Spinal cord (tissue), 10 donors: ENCODE results near the gene PACSIN2. TPM values are rescaled to one million over a fixed set of nuclear protein-coding genes. Genes with fewer than 3 reads are reported as not detected.

ENCODE experiments used
- DNase-seq, 6 donors: peaks; one replicate each; pipeline versions ENCODE4 v3.0.0 to v3.0.0-alpha.2; 2013 to 2015; ENCODE audit warnings: low spot score in 6 of 6, low read depth in 4 of 6
- H3K27ac ChIP-seq: one replicate; pipeline ENCODE4 v1.5.1; 2013; ENCODE audit warnings: low read depth, low read length, control low read depth
- H3K27me3 ChIP-seq: one replicate; pipeline ENCODE4 v1.6.1; 2013; ENCODE audit warnings: low read length; ENCODE audit not compliant: control insufficient read depth, insufficient read depth
- H3K36me3 ChIP-seq: one replicate; pipeline ENCODE4 v1.6.1; 2013; ENCODE audit warnings: low read length; ENCODE audit not compliant: control insufficient read depth, insufficient read depth
- H3K4me1 ChIP-seq: one replicate; pipeline ENCODE4 v1.6.1; 2013; ENCODE audit warnings: low read length; ENCODE audit not compliant: control insufficient read depth, insufficient read depth
- H3K4me3 ChIP-seq: one replicate; pipeline ENCODE4 v1.5.1; 2013; ENCODE audit warnings: low read depth, low read length, control low read depth
- H3K9me3 ChIP-seq: one replicate; pipeline ENCODE4 v1.6.1; 2013; ENCODE audit warnings: low read length; ENCODE audit not compliant: control insufficient read depth, insufficient read depth
- WGBS: methylation state at CpG from one replicate; pipeline ENCODE4 v1.1.5; 2013; ENCODE audit warnings: missing lambda C conversion rate; ENCODE audit not compliant: insufficient coverage; 5-methylcytosine and 5-hydroxymethylcytosine counted together
- polyA plus RNA-seq, 2 donors: library from polyadenylated mRNA; unstranded; fragments of 120-200 nt; gene quantifications; one replicate each; pipeline ENCODE4 v1.2.1, GENCODE V29; 2013; ENCODE audit not compliant: insufficient read length in 2 of 2
- total RNA-seq, 2 donors: library from RNA; depleted of rRNA in 1 of 2; stranded (reverse); fragments of 120-200 nt in 1 of 2; fragments of >200 nt in 1 of 2; gene quantifications; one replicate each; pipeline versions ENCODE4 v1.2.3 to v1.2.4, GENCODE V29; 2013 to 2014
- donor health status: healthy.

PACSIN2 gene
- total and polyA plus RNA-seq, 4 donors = 36.3 to 54.2 (median 45.9) TPM

DNA sequence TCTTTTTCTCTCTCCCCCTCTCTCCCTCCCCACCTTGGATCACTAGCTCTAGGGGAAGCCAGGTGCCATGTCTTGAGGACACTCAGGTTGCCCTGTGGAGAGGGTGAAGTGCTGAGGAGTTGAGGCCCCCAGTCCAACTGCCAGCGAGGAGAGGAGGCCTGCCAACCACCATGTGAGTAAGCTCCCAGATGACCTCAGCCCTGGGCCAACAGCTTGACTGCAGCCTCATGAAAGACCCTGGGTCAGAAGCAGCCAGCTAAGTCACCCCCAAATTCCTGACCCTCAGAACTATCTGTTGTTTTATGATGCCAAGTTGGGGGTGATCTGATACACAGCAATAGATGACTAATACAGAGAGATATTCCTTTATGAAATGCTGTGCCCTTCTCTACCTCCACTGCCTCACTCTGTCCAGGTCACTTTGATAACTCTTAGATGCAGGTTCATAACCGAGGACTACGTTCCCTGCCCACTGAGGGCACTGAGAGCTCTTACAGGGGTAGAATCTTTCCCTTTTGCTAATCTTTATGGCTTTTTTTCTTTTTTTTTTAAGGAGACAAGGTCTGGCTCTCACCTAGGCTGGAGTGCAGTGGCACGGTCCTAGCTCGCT is 165.9 kb downstream of the PACSIN2 start:
- WGBS = 96% methylated on average over 3 of the region's 5 CpGs
- no peaks in the 10 kb centered on the region for H3K9me3 ChIP-seq
- H3K27me3 ChIP-seq = no peaks in the 10 kb centered on the region
- H3K4me1 ChIP-seq = no peaks in the 10 kb centered on the region
- H3K36me3 ChIP-seq = peaks cover 25% of the 10 kb centered on the region
- no peak overlapping the region for H3K4me3 ChIP-seq
- H3K27ac ChIP-seq = no peak overlapping the region
- no peak for DNase-seq

- Histone ChIP-seq H3K27me3 (no peaks in the 10 kb centered on the region), H3K4me3 (no peak overlapping the region), H3K36me3 (peaks cover 39% of the 10 kb centered on the region), H3K4me1 (no peaks in the 10 kb centered on the region), H3K9me3 (no peaks in the 10 kb centered on the region), H3K27ac (no peak overlapping the region)
- WGBS = 92% methylated on average over 2 of the region's 3 CpGs
- DNase-seq = no peak
Observed at GRCh38 chr22:42847110-42847509, 167.8 kb downstream of the PACSIN2 start.

DNA sequence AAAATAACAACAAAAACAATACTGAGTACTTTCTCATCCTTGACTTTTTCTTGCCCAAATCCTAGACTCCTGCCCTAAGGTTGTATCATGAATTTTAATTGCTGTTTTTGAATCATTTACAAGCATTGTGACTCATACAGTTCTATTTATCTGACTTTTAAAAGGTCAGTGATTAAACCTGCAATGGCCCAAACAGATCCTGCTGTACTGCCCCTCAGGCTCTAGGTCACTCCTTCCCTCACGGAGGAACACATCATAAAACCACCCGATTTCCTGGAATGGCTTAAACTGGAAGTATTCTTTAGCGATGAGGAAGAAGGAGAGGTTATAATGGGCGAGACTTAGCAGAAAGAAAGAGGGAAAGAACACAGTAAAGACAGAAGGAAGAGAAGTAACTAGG is 170.2 kb downstream of the PACSIN2 start:
- Histone ChIP-seq H3K27ac (no peak overlapping the region), H3K9me3 (no peaks in the 10 kb centered on the region), H3K4me1 (no peaks in the 10 kb centered on the region), H3K4me3 (no peak overlapping the region), H3K27me3 (no peaks in the 10 kb centered on the region), H3K36me3 (peaks cover 55% of the 10 kb centered on the region)
- 100% methylated on average over 2 of the region's 4 CpGs for WGBS
- no peak for DNase-seq

DNA sequence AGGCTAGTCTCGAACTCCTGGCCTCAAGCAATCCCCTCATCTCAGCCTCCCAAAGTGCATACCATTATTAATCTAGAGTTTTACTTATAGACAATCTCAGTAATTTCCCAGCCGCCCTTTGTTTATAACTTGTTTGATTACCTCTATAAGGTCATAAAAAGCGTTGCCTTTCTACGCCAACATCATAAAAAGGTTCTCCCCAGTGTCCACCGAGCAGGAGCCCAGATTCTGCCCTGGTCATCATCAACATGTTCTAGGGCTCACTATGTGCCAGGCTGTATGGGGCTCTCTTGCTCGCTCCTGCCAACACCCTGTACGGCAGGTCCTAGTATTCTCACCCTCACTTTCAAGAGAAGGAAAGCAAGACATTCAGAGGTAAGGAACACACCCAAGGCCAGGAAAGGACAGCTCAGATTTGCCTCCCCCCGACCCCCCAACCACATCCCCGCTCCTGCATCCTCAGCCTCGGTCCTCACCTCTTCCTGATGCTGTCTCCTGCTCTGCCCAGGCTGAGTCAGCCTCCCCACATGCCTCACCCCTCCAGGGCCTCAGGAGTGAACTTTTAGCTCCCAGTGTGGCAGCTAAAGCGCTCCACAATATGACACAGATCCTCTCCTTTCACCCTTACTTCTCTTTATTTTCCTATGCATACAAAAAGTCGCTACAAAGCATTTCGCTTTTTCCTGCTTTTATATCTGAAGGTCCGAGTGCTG is 172.1 kb downstream of the PACSIN2 start:
- H3K27me3 ChIP-seq = no peaks in the 10 kb centered on the region
- no peaks in the 10 kb centered on the region for H3K9me3 ChIP-seq
- H3K4me3 ChIP-seq = no peak overlapping the region
- no peak overlapping the region for H3K27ac ChIP-seq
- peaks cover 59% of the 10 kb centered on the region for H3K36me3 ChIP-seq
- H3K4me1 ChIP-seq = no peaks in the 10 kb centered on the region
- WGBS = 93% methylated on average over 12 of the region's 14 CpGs
- DNase-seq = no peak

- Histone ChIP-seq H3K4me1 (no peaks in the 10 kb centered on the region), H3K9me3 (no peaks in the 10 kb centered on the region), H3K27ac (no peak overlapping the region), H3K4me3 (no peak overlapping the region), H3K36me3 (peaks cover 67% of the 10 kb centered on the region), H3K27me3 (no peaks in the 10 kb centered on the region)
- DNase-seq = no peak
- 83% methylated on average over 1 of the region's 3 CpGs for WGBS
Observed at GRCh38 chr22:42841444-42841843, 173.5 kb downstream of the PACSIN2 start.

- Histone ChIP-seq H3K27ac (no peak overlapping the region), H3K36me3 (peaks cover 59% of the 10 kb centered on the region), H3K27me3 (no peaks in the 10 kb centered on the region), H3K4me1 (no peaks in the 10 kb centered on the region), H3K4me3 (no peak overlapping the region), H3K9me3 (no peaks in the 10 kb centered on the region)
- DNase-seq = no peak
- 100% methylated on average over 3 of the region's 4 CpGs for WGBS
Observed at GRCh38 chr22:42837556-42837955, 177.4 kb downstream of the PACSIN2 start.

DNA sequence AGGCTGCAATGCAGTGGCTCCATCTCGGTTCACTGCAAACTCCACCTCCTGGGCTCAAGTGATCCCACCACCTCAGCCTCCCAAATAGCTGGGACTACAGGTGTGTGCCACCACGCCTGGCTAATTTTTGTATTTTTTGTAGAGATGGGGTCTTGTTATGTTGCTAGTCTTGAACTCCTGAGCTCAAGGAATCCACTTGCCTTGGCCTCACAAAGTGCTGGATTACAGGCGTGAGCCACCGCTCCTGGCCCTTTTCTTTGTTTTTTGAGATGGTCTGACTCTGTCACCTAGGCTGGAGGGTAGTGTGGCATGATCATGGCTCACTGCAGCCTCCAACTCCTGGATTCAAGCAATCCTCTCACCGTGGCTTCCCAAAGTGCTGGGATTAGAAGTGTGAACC is 178.9 kb downstream of the PACSIN2 start:
- H3K4me3 ChIP-seq = no peak overlapping the region
- H3K27me3 ChIP-seq = no peaks in the 10 kb centered on the region
- no peak overlapping the region for H3K27ac ChIP-seq
- H3K36me3 ChIP-seq = peaks cover 62% of the 10 kb centered on the region
- WGBS = 100% methylated on average over 2 of the region's 5 CpGs
- no peaks in the 10 kb centered on the region for H3K4me1 ChIP-seq
- DNase-seq = no peak
- no peaks in the 10 kb centered on the region for H3K9me3 ChIP-seq

- no peak overlapping the region for H3K27ac ChIP-seq
- 93% methylated on average over 2 of the region's 5 CpGs for WGBS
- H3K9me3 ChIP-seq = no peaks in the 10 kb centered on the region
- no peaks in the 10 kb centered on the region for H3K4me1 ChIP-seq
- H3K27me3 ChIP-seq = no peaks in the 10 kb centered on the region
- H3K36me3 ChIP-seq = peaks cover 59% of the 10 kb centered on the region
- H3K4me3 ChIP-seq = no peak overlapping the region
- DNase-seq = no peak
Observed at GRCh38 chr22:42834177-42834949, 180.6 kb downstream of the PACSIN2 start.

GRCh38 chr22:42833104-42833503 is 181.8 kb downstream of the PACSIN2 start:
- no peaks in the 10 kb centered on the region for H3K27me3 ChIP-seq
- no peaks in the 10 kb centered on the region for H3K9me3 ChIP-seq
- H3K27ac ChIP-seq = no peak overlapping the region
- no peak for DNase-seq
- H3K4me1 ChIP-seq = no peaks in the 10 kb centered on the region
- H3K4me3 ChIP-seq = no peak overlapping the region
- H3K36me3 ChIP-seq = peaks cover 56% of the 10 kb centered on the region
